AG04450 (cell line): ENCODE data around the gene HHIP. TPM values are rescaled to one million over a fixed set of nuclear protein-coding genes. Genes with fewer than 3 reads are reported as not detected.

Source experiments
- CTCF ChIA-PET: fragments of 300-600, 350-600 bp; formaldehyde crosslinking; extraction: SDS; loops from one replicate; lab custom pipeline; 2022; ENCODE audit warnings: antibody characterized with exemption, inconsistent platforms; lab: Charles Lee
- POLR2A ChIA-PET: fragments of 350-600 bp; formaldehyde crosslinking; extraction: SDS; loops from one replicate; lab custom pipeline; 2021; ENCODE audit warnings: antibody characterized with exemption, inconsistent platforms; lab: Yijun Ruan, JAX
- DNase-seq: peaks from one replicate; pipeline ENCODE4 v3.0.0-alpha.2; 2011; ENCODE audit warnings: low read depth, low spot score
- H3K27ac ChIP-seq: one replicate; pipeline ENCODE4 v1.5.1; 2012; ENCODE audit warnings: low read depth, low read length, control low read depth
- H3K27me3 ChIP-seq: one replicate; pipeline ENCODE4 v1.6.0; 2012; ENCODE audit warnings: low read length; ENCODE audit not compliant: control insufficient read depth, insufficient read depth
- H3K4me3 ChIP-seq: 2 replicates; pipeline ENCODE4 v1.5.1; 2011; ENCODE audit warnings: mild to moderate bottlenecking, low read depth, low read length, control low read depth
- H3K9me3 ChIP-seq: 2 replicates; pipeline ENCODE4 v1.5.1; 2012; ENCODE audit warnings: low read length; ENCODE audit not compliant: control insufficient read depth, insufficient read depth
- CTCF ChIP-seq: IDR thresholded peaks from 2 replicates; pipeline ENCODE4 v1.5.1; 2011; ENCODE audit warnings: low read depth, low read length, control low read depth, inconsistent platforms
- polyA plus RNA-seq: library from polyadenylated mRNA; depleted of rRNA; stranded (reverse); fragments of >200 nt; gene quantifications from 2 replicates; pipeline ENCODE4 v1.2.3, GENCODE V29; 2011

Gene HHIP
- polyA plus RNA-seq, 1 experiment = 3.6 TPM

GRCh38 chr4:144644368-144645101 is 1.4 kb upstream of the HHIP start:
- ChIA-PET POLR2A (interaction anchor here (0.7 kb wide), 1 partner anchor 314 kb away, joined by 4 read pairs; no protein-coding TSS in a partner anchor), CTCF (interaction anchor here (0.6 to 1.2 kb wide), 2 partner anchors 10 to 57 kb away, joined by 3 to 4 read pairs; no protein-coding TSS in a partner anchor)
- Histone ChIP-seq H3K4me3 (peak overlapping the region; percentile 80), H3K27me3 (no peaks in the 10 kb centered on the region), H3K27ac (no peak overlapping the region), H3K9me3 (no peaks in the 10 kb centered on the region; the same call in 1 of the 2 replicates)
- DNase-seq = no peak
- TF ChIP-seq CTCF = no peak

- no peak overlapping the region for H3K27ac ChIP-seq
- POLR2A ChIA-PET = interaction anchor here (0.7 kb wide), 1 partner anchor 314 kb away, joined by 4 read pairs; no protein-coding TSS in a partner anchor
Measured at GRCh38 chr4:144645102-144645630, 790 bp upstream of the HHIP start.

GRCh38 chr4:144646523-144647094 is 653 bp downstream of the HHIP start:
- Histone ChIP-seq H3K9me3 (no peaks in the 10 kb centered on the region; the same call in 1 of the 2 replicates), H3K4me3 (peak overlapping the region; percentile 80), H3K27ac (no peak overlapping the region), H3K27me3 (no peaks in the 10 kb centered on the region)
- ChIA-PET CTCF (interaction anchor here (1.2 kb wide), 2 partner anchors 9 to 415 kb away, joined by 3 read pairs; no protein-coding TSS in a partner anchor), POLR2A (no interaction called here)
- TF ChIP-seq CTCF = peak; percentile 41
- no peak for DNase-seq

More at GRCh38 chr4:144645102-144645630, 790 bp upstream of the HHIP start:
- CTCF ChIA-PET = interaction anchor here (0.6 to 1.2 kb wide), 2 partner anchors 11 to 56 kb away, joined by 3 to 4 read pairs; no protein-coding TSS in a partner anchor
- DNase-seq = no peak
- Histone ChIP-seq H3K9me3 (no peaks in the 10 kb centered on the region; the same call in 1 of the 2 replicates), H3K4me3 (peak overlapping the region; percentile 80), H3K27me3 (no peaks in the 10 kb centered on the region)
- TF ChIP-seq CTCF = no peak

GRCh38 chr4:144647095-144647561 is 1.2 kb downstream of the HHIP start:
- Histone ChIP-seq H3K9me3 (no peaks in the 10 kb centered on the region; the same call in 1 of the 2 replicates), H3K4me3 (peak overlapping the region; percentile 80), H3K27me3 (no peaks in the 10 kb centered on the region), H3K27ac (no peak overlapping the region)
- POLR2A ChIA-PET = no interaction called here
- no peak for DNase-seq
- no peak for TF ChIP-seq CTCF
- CTCF ChIA-PET = interaction anchor here (1.2 kb wide), 2 partner anchors 9 to 414 kb away, joined by 3 read pairs; no protein-coding TSS in a partner anchor
